ENCODE data around the gene SLC1A7. TPM values are rescaled to one million over a fixed set of nuclear protein-coding genes. Genes with fewer than 3 reads are reported as not detected.
A peak's percentile ranks its signal among the peaks of the same experiment; 100 is the strongest.
"Not testable (repeated sequence)": the region's sequence is repeated elsewhere in the genome, so short reads cannot be mapped to it uniquely, and the experiment has no call there.

SLC1A7 gene
- polyA plus RNA-seq (ENCODE audit: insufficient read depth in 1 of 5, insufficient read length in 5 of 5, low replicate concordance in 1 of 5): under 1 TPM; 0.31 to 0.82 (median 0.67) TPM
- long read RNA-seq, donor 1: 0 reads
- long read RNA-seq, donor 2: 0 reads
- long read RNA-seq, donor 3: 0 reads
- long read RNA-seq, donor 4: 0 reads
- long read RNA-seq, donor 5, partial matches to known transcripts: 16 of 22 reads
- long read RNA-seq, donor 5, other reads (novel, unspliced or antisense): 6 of 22 reads
- long read RNA-seq, donor 6: 0 reads
- long read RNA-seq, donor 7: 0 reads
- long read RNA-seq, donor 8: 0 reads

DNA sequence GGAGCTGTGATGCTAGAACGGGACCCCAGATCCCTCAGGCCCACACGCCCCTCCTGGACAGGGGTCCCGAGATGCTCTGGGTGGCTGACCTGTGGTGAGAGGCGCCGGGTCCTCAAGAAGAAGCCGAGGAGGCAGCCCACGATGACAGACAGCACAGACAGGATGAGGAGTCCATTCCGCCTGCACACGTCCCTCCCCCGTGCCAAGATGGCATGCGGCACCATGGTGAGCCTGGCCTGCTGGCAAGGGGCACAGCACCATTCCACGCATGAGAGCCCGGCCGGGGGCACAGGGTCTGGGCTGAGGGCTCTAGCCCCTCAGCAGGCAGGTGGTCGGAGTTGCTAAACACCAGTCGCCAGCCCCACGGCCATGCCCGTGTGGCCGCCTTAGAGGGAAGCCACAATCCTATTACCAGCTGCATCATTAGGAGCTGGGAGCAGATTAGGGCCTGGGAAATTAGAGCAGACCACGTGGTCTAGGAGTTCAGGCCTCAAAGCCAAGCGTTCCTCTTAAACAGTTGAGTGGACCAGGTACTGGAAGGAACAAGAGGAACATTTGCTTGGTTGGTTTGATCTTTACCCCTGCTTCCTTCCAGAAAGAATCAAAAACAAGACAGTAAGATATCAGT is at the start of gene SLC1A7:
TSS of gene SLC1A7 (minus strand) at position 413 of the 628 bp plus-strand sequence. CDS start at position 224, 189 bp downstream.
- no peak for DNase-seq

DNA sequence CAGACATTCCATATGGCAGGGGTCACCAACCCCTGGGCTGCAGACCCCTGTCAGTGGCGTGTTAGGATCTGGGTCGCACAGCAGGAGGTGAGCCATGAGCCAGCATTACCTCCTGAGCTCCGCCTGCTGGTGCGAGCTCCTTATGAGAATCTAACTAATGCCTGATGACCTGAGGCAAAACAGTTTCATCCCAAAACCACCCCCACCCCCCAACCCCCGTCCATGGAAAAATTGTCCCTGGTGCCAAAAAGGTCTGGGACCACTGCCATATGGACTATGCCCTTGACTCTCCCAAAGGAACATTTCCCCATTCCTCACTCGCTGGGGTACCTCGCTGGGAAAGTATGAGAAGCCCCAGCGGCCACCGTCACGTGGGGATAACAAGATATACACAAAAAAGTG is 47.8 kb upstream of the SLC1A7 start:
- no peak for DNase-seq

DNA sequence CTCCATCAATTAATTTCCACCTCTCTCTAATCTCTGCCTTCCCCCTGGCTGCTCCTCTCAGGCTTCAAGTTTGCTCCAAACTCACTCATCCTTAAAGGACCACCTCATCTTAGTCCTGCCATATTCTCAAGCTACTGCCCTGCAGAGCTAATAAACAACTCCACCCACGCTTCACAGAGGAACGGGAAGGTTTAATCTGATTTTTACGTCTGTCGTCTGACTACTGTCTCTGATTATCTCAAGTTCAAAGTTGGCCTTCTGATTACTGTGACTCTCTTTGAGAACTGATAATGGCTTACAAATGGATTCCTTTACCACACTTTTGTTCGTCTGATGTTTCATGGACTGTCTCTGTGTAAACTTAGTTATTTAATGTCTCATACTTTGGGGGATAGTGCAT is 46.6 kb upstream of the SLC1A7 start:
- no peak for DNase-seq

DNA sequence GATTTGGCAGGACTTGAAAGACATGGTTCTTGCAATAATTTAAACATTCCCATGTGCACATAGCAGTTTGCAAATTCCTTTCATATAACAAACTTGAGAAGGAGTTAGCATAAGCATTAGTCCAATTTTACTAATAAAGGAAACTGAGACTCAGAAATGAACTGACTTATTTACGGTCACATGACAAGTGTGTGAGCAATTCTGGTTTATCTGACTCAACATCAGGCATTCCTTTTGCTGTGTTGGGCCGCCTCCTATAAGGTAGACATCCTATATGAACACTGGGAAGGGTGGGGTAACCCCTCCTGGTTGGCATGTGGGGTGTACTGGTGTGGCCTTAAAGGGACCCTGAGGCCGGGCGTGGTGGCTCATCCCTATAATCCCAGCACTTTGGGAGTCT is 45.7 kb upstream of the SLC1A7 start:
- DNase-seq: no peak

DNA sequence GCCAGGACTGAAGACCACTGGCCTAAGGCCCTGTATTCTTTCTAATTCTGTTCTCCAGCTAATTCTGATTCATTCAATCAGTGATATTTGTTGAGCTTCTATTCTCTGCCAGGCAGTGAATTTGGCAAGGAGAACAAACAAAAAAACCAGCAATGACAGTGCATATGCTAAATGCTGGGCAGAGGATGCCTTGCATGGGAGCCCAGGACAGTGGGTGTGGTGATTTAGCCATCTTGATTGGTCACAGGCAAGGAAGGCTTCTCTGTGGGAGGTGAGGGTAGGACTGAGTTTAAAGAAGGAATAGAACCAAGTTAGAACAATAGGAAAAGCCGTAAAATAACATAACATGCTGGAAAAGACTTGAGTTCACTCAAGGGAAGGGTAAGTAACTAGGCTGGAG is 45.0 kb upstream of the SLC1A7 start:
- DNase-seq: no peak

DNA sequence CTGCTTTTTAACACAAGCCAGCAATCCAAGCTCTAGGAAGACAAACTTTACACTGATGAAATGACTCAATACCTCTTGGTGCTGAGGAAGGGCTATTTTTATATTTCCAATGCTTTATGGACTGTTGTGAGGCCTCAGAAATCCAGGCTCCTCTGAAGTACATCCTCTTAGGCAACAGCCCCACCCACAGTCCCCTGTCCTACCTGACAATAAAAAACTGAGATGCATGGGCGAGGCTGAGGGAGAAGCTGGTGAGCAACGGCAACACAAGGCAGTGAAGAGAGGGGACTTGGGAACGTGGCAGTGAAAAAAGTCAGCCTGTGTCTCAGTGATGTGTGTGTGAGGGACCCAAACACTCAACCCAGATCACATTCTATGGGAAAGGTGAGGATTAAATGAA is 44.1 kb upstream of the SLC1A7 start:
- DNase-seq: no peak

DNA sequence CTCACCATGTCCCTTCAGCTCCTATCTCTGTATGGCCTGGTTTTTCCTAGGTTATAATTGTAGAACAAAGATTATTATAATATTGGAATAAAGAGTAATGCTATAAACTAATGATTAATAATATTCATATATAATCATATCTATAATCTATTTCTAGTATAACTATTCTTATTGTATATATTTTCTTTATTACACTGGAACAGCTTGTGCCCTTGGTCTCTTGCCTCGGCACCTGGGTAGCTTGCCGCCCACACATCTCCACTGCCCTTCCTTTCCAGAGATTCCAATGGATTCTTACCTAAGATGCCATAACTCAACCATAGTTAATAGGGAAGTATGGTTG is 43.5 kb upstream of the SLC1A7 start:
- DNase-seq: not testable (repeated sequence)

DNA sequence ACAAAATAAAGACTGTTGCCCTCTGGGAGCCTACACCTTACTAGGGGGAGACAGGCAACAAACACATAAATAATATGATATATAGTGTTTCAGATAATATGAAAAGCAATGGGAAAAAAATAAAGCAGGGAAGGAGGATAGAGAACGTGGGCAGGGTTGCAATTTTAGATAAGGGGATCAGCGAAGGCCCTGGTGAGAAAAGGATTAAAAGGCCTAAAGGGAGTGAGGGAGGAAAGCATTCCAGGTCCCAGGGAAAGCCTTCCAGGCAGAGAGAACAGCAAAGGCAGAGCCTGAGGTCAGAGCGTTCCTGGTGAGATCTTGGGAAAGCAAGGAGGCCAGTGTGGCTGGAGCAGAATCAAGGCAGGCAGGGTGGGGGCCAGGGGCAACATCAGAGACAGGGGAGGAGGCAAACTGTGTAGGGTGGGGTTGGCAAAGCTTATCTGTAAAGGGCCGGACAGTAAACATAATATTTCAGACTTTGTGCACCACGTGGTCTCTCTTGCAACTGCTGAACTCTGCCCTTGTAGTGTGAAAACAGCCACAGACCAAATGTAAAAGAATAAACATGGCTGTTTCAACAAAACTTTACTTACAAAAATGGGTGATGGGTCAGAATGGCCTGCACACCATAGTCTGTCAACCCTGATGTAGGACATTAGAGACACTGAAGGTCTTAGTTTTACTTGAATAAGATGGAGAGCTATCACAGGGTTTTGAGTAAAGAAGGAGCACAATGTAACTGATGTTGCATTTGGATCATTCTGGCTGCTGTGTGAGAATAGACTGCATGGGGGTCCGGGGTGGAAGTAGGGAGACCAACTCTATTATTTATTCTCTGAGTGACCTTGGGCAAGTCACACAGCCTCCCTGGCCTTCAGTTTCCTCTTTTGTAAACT is 40.9 kb upstream of the SLC1A7 start:
- peak; percentile 73 to 74 for DNase-seq

DNA sequence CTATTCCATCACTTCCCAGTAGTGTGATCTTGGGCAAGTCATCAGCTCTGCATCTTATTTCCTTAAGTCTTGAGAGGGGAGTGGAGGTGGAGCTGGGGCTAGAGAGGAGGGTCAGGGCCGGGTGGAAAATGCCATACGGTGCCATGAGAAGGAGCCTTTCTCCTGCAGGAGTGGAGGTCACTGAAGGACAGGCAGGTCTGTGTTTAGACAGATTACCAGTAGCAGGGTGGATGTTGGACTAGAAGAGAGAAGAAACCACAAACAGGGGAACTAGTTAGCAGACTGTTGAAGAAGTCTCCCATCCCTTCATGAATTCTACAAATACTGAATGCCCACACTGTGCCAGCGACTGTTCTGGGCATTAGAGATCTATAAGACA is 40.3 kb upstream of the SLC1A7 start:
- no peak for DNase-seq

DNA sequence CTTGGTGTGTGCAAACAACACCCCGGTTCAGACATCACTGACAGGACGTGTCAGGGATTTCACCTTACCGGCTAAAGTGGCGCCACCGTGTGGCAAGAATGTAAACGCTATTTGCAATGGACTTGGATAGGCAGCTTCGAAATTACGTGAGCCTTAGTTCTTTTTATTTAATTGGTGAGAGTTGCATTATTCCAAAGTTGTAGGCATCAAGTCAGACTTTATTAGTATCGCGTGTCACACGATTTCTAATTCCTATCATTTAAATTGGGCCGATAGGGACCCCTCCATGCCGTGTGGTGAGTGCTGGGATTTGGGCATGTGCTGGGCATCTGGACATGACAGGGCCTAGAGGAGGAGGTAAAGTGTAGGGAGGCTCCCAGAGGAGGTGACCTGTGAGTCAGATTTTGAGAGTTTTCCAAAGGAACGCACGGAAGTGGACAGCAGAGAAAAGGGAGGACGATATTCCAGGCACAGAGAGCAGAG is 39.7 kb upstream of the SLC1A7 start:
- DNase-seq: peak in 1 of 2 donors; percentile 61

DNA sequence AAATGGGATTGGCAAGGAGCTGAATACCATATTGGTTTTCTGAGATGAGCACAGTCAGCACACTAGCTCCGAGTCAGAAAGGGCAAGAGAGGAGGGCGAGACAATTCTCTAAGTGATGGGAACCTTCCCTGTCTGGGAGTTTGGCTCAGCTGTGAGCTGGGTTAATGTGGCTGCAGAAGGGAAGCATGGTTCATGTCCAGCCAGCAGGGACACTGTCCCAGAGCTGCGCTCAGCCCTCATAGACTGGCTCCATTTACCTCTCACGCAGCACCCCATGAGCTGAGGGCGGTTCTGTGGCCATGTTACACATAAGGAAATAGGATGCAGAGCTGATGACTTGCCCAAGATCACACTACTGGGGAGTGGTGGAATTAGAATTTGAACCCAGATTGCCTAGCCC is 38.5 kb upstream of the SLC1A7 start:
- DNase-seq: no peak

DNA sequence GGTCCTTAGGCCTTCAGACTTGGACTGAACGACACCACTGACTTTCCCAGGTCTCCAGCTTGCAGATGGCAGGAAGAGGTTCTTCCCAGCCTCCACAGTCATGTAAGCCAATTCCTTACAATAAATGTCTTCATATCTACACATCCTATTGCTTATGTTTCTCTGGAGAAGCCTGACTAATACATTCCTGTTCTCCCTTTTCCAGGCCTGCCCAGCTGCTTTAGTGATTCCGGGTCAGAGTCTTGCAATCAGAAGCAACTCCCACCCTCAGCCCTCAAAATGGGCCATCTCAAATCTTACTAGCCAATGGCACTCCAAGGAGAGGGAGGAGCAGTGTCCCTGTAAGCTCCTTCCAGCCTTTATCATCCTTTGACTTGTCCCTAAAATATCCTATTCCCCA is 37.8 kb upstream of the SLC1A7 start:
- DNase-seq: no peak

DNA sequence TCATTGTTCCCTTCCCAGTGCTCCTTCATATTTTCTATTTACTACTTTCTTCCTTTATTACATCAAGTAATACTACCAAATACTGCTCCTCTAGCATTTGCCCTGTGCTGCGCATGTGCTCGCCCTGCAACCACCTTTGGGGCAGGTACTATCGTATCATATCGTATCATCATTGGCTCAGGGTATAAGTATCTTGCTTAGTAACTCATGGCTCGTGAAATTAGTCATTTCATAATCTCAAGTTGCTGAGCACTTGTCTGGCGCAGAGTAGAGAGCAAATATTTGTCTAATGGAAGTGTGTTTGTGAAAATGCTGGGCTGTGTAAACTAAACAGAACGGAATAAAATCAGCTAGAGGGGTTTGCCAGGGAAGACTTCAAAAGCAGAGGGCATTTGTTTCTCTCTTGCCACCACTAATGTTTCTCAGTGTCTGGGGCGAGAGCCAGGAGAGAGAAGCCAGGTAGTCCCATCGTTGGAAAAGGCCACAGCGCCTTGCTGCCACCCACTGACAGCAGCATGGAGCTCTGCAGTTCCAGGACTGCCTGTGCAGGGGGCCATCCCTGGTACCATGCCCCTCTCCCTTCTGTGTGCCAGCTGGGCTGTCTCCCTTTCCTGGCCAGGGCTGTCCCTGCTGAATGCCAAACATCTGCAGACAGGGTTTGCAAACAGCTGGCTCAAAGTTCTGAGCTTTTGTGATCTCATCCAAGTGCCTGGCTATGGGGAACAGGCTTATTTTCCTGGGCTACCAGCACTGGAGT is 34.2 kb upstream of the SLC1A7 start:
- peak in 1 of 2 donors; percentile 40 for DNase-seq

DNA sequence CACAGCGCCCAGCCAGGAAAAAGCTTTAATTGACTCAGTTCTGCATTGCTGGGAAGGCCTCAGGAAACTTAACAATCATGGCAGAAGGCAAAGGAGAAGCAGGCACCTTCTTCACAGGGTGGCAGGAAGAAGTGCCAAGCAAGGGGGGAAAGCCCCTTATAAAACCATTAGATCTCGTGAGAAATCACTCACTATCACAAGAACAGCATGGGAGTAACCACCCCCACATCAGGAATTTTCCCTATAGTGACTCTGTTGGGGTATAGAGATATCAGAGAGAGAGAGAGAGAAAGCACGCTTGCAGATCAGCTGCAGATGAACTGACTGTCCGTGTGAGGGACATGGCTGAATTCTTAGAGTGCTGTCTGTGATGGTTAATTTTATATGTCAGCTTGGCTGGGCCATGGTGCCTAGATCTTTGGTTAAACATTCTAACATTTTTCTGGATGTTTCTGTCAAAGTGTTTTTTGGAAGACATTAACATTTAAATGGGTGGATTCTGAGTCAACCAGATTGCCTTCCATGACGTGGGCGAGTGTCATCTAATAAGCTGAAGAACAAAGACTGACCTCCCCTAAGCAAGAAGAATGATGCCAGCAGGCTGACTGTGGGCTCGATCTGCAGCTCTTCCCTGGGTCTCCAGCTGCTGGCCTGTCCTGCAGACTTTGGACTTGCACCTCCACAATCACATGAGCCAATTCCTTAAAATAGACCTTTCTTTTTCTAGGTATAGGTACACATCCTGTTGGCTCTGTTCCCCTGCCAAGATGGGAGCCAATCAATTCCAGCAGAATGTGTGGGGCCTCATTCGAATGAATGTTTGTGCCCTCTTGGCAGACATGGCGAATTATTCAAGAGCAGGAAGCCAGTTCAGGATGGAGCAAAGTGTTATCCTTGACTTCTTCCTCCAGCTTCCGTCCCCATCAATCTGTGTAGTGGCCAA is 32.8 kb upstream of the SLC1A7 start:
- DNase-seq: no peak

DNA sequence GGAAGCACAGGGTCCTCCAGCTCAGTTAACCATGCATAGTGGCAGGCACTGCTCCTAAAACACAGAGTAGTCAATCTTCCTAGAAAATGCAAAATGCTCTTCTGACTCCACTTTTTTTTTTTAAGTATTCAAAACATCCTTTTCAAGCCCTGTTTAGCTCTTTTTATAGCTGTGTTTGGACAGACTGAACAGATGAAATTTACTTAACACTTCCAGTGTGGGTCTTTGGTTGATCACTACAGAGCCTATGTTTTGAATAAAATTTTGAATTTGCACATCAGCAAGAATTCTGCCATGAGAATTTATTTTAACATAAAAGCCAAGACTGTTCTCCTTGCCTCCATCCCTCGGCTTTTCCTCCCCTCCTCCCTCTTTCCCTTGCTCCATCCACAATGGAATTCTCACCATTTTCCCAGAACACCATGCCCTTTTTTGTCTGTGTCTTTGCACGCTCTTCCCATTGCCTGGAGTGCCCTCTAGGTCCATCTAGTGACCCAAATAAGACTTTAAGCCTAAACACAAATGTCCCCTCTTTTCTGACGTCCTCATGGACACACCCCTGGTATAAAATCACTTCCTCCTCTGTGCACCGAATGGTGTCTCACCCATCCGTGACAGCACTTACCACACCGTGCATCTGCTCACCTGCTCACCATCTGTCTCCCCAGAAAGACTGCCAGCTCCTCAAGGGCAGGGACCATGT is 30.1 kb upstream of the SLC1A7 start:
- DNase-seq: no peak

DNA sequence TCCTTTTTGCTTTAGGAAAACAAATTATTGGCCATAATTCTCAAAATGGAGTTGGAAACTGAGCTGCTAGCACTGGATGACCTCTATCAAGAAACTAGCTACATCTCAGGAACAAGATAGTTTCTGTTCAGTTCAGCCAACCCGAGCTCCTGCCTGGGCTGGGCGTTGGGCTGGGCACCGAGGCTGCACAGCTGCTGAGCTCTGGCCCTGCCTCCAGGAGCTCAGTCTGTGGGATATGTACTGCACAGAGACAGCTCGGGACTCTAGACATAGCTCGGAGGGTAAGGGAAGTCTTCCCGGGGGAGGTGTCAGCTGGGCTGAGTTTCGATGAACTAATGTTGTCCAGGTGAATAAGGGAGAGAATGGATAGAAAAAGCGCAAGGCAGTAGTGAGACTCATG is 24.5 kb upstream of the SLC1A7 start:
- DNase-seq: no peak

DNA sequence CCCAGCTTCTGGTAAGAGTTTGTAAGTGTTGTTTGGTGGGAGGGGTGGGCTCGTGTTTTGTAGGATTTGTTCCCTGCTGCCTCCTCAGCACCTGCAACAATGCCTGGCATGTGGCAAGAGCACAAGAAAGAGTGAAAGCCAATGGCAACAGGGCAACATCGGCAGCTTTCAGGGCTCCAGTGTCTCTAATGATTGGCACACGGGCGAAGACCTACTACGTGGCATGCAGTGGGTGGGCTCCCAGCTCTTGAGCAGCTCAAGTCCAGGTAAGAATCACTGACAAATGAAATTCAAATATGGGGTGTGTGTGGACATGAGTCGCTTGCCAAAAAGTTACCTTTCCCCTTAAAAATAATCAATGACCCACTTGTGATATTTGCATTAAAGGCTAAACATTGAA is 23.9 kb upstream of the SLC1A7 start:
- no peak for DNase-seq

DNA sequence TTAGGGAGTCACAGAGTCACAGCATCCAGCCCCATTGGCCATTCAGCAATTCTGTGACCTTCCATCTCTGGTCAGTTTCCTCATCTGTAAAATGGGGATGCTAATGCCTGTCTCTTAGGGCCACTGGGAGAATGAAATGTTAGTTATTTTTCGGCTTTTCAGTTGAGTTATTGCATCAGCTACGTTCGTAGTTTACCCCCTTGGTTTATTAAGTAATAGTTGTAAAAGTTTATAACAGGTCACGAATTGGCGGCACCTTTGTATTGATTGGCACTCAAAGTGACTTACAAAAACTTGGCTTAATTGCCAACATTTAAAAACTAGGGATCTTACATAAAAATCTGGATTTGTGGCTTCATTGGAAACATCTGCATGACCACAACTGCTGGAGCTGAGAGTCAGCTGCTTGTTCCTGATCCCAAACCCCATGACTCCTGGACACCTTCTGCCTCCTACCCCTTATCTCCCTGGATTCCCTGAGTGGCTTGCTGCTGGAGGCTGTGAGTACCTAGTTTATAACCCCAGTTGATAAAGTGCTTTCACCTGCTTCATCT is 23.0 kb upstream of the SLC1A7 start:
- DNase-seq: no peak

DNA sequence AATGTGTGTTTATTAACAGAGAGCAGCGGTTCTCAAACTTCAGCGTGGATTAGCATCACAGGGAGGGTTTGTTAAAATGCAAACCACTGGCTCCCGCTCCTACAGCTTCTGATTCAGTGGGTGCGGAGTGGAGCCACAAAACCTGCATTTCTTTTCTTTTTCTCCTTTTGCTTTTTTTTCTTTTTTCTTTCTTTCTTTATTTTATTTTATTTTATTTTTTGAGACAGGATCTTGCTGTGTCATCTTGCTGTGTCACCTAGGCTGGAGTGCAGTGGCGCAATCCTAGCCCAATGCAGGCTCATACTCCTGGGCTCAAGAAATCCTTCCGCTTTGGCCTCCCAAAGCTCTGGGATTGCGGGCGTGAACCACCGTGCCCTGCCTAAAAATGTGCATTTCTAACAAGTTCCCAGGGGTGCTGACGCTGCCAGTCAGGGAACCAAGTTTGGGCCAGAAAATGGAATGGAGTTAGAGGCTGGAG is 20.9 kb upstream of the SLC1A7 start:
- DNase-seq: no peak

DNA sequence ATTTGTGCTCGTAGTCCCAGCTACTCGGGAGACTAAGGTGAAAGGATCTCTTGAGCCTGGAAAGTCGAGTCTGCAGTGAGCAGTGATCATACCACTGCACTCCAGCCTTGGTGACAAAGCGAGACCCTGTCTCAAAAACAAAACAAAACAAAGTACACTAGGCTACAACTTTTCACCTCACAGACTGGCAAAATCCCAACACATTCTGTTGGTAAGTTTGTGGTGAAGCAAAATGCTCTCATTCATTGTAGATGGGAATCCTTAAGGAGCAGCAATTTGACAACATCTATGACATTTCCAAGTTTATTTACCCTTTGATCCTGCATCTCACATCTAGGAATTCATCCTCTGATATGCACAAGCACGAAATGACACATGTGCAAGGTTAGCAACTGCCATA is 20.2 kb upstream of the SLC1A7 start:
- no peak for DNase-seq
